Spinal cord (tissue), 10 donors: ENCODE measurements around the gene FOXL2. TPM values are rescaled to one million over a fixed set of nuclear protein-coding genes. Genes with fewer than 3 reads are reported as not detected.
A peak's percentile ranks its signal among the peaks of the same experiment; 100 is the strongest.

ENCODE experiments used
- DNase-seq, 6 donors: peaks; one replicate each; pipeline versions ENCODE4 v3.0.0 to v3.0.0-alpha.2; 2013 to 2015; ENCODE audit warnings: low spot score in 6 of 6, low read depth in 4 of 6
- H3K27ac ChIP-seq: one replicate; pipeline ENCODE4 v1.5.1; 2013; ENCODE audit warnings: low read depth, low read length, control low read depth
- H3K27me3 ChIP-seq: one replicate; pipeline ENCODE4 v1.6.1; 2013; ENCODE audit warnings: low read length; ENCODE audit not compliant: control insufficient read depth, insufficient read depth
- H3K36me3 ChIP-seq: one replicate; pipeline ENCODE4 v1.6.1; 2013; ENCODE audit warnings: low read length; ENCODE audit not compliant: control insufficient read depth, insufficient read depth
- H3K4me1 ChIP-seq: one replicate; pipeline ENCODE4 v1.6.1; 2013; ENCODE audit warnings: low read length; ENCODE audit not compliant: control insufficient read depth, insufficient read depth
- H3K4me3 ChIP-seq: one replicate; pipeline ENCODE4 v1.5.1; 2013; ENCODE audit warnings: low read depth, low read length, control low read depth
- H3K9me3 ChIP-seq: one replicate; pipeline ENCODE4 v1.6.1; 2013; ENCODE audit warnings: low read length; ENCODE audit not compliant: control insufficient read depth, insufficient read depth
- WGBS: methylation state at CpG from one replicate; pipeline ENCODE4 v1.1.5; 2013; ENCODE audit warnings: missing lambda C conversion rate; ENCODE audit not compliant: insufficient coverage; 5-methylcytosine and 5-hydroxymethylcytosine counted together
- polyA plus RNA-seq, 2 donors: library from polyadenylated mRNA; unstranded; fragments of 120-200 nt; gene quantifications; one replicate each; pipeline ENCODE4 v1.2.1, GENCODE V29; 2013; ENCODE audit not compliant: insufficient read length in 2 of 2
- total RNA-seq, 2 donors: library from RNA; depleted of rRNA in 1 of 2; stranded (reverse); fragments of 120-200 nt in 1 of 2; fragments of >200 nt in 1 of 2; gene quantifications; one replicate each; pipeline versions ENCODE4 v1.2.3 to v1.2.4, GENCODE V29; 2013 to 2014
- donor health status: healthy.

Gene FOXL2
- total and polyA plus RNA-seq, 4 donors = 0.30 to 1.2 (median 0.90) TPM

DNA sequence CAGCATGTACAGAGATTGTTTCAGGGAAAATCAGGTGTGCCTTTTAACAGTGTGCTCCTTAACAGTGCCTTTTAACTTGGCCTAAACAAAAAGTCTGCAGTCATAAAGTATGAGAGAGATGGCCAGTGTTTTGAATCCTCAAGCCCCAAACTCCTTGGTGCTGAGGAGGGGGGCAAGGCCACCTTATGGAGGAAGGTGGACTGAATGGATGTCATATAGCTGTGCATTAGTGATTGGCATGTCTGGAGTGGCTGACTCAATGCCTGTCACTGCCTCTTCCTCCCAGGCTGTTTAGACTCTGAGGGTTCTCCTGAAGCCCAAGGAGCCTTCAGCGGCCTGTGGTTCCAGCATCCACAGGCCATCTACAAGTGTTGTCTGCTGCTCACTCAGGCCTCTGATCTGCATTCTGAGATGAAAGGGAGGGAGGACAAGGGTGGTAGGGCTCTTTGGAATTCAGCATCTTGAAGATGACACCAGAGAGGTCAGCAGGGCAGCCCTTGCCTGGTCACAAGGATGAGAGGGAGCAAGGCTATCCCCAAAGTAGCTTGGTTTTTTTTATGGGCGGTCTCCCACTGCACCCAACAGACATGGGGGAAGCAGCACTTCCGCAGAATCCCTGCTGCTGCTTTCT lies 1.5 kb upstream of the FOXL2 start:
- Histone ChIP-seq H3K4me3 (no peak overlapping the region), H3K9me3 (no peaks in the 10 kb centered on the region), H3K27me3 (peaks cover 86% of the 10 kb centered on the region), H3K4me1 (peaks cover 50% of the 10 kb centered on the region), H3K27ac (no peak overlapping the region), H3K36me3 (no peaks in the 10 kb centered on the region)
- DNase-seq = no peak
- 59% methylated on average over 2 of the region's 3 CpGs for WGBS

DNA sequence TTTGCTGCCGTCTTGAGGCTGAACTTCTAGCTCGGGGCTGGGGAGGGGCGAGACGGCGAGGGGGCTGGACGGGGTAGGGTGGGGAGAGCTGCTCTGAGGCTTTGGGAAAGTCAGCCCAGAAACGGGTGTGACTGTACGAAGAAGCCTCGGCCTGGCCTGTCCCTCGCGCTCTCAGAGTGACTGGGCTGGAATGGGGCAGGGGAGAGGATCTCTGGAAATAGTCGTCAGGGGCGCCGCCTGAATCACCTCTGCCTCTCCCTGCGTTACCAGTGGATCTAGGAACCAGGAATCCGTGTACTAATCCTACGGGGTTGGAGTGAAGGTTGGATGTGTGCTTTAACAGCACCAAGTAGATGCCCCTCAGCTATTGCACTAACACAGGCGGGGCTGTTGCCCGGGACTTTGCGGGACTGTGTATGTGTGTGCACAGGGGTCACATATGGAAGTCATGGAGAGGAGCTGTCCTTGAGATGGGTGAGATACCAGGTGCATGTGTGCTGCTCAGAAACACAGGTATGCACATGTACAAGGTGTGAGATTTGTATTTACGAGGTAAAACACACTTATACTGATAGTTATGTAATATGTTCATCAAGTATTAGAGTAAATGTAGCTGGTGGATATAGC lies 671 bp upstream of the FOXL2 start:
- 15% methylated on average over 16 of the region's 21 CpGs for WGBS
- no peak for DNase-seq
- H3K36me3 ChIP-seq = no peaks in the 10 kb centered on the region
- peaks cover 50% of the 10 kb centered on the region for H3K4me1 ChIP-seq
- peaks cover 95% of the 10 kb centered on the region for H3K27me3 ChIP-seq
- H3K9me3 ChIP-seq = no peaks in the 10 kb centered on the region
- no peak overlapping the region for H3K27ac ChIP-seq
- H3K4me3 ChIP-seq = peak overlapping the region; percentile 33

DNA sequence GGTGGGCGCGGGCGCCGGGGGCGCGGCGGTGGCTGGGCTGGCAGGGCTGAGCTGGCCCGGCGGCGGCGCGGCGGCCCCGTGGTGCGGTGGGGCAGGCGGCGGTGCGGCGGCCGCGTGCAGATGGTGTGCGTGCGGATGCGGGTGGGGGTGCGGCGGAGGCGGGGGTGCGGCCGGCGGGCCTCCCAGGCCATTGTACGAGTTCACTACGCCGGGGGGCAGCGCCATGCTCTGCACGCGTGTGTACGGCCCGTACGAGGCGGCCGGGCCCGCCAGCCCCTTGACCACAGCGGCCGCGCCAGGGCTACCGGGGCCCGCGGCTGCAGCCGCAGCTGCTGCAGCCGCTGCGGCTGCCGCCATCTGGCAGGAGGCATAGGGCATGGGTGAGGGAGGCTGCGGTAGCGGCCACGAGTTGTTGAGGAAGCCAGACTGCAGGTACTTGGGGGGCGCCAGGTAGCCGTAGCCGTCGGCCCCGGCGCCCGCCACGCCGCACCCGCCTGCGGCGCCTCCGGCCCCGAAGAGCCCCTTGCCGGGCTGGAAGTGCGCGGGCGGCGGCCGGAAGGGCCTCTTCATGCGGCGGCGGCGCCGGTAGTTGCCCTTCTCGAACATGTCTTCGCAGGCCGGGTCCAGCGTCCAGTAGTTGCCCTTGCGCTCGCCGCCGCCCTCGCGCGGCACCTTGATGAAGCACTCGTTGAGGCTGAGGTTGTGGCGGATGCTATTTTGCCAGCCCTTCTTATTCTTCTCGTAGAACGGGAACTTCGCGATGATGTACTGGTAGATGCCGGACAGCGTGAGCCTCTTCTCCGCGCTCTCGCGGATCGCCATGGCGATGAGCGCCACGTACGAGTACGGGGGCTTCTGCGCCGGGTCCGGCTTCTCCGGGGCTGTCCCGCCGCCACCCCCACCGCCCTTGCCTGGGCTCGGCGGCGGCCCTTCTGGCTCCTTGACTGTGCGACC lies 951 bp downstream of the FOXL2 start:
- H3K27me3 ChIP-seq = peaks cover 99% of the 10 kb centered on the region
- no peaks in the 10 kb centered on the region for H3K9me3 ChIP-seq
- H3K36me3 ChIP-seq = no peaks in the 10 kb centered on the region
- WGBS = under 1% methylated on average over 120 of the region's 120 CpGs
- peaks cover 50% of the 10 kb centered on the region for H3K4me1 ChIP-seq
- H3K4me3 ChIP-seq = peak overlapping the region; percentile 26
- H3K27ac ChIP-seq = peak overlapping the region; percentile 15
- DNase-seq = peak in 2 of 6 donors; percentile 32 to 57

DNA sequence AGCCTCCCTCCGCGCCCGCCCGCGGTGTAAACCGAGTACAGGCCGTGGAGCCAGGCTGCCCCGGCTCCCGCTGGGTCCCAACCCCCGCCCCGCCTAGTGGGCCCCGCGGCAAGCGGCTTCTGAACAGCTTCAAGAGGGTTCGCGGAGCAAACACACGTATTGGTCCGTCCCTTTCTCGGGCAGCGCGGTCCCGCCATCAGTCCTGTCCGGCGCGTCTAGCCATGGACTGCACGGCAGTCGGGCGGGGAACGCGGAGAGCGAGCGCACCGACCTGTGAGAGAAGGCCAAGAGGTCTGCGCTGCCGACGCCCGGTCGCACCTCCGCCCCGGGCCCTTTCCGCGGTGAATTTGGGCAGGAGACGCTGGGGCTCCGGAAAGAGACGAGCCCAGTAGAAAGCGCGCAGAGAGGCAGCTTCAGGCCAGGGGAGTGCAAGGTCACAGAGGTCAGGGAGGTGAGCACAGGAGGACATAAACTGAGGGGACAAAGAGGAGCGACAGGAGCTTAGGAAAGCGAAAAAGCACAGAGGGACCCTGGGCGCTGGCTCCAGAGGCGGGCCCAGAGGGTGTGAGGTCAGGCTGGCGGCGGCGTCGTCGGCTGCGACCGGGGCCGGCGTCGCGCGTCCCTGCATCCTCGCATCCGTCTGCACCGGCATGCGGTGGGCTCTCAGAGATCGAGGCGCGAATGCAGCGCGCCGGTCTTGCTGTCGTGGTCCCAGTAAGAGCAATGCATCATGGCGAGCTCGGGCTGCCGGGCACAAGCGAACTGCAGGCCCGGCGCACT lies 1.8 kb downstream of the FOXL2 start:
- H3K27me3 ChIP-seq = peaks cover 99% of the 10 kb centered on the region
- H3K4me1 ChIP-seq = peaks cover 45% of the 10 kb centered on the region
- H3K36me3 ChIP-seq = no peaks in the 10 kb centered on the region
- under 1% methylated on average over 80 of the region's 80 CpGs for WGBS
- no peak overlapping the region for H3K4me3 ChIP-seq
- DNase-seq = peak in 2 of 6 donors; percentile 48 to 49
- no peaks in the 10 kb centered on the region for H3K9me3 ChIP-seq
- no peak overlapping the region for H3K27ac ChIP-seq

DNA sequence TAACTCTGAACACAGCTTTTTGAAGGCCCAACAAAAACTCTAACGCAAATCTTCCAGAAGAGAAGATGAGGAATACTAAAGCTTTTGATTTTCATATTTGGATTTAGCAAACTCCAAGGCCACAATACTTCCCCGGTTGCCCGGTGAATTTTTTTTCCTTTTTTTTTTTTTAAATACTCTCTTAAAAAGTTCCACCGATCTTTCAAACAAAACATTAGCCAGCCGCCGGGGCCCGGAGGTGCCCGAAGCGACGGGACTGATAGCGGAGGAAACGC lies 2.3 kb downstream of the FOXL2 start:
- peak in 1 of 6 donors; percentile 44 for DNase-seq
- H3K27ac ChIP-seq = no peak overlapping the region
- H3K4me1 ChIP-seq = peaks cover 45% of the 10 kb centered on the region
- no peak overlapping the region for H3K4me3 ChIP-seq
- H3K36me3 ChIP-seq = no peaks in the 10 kb centered on the region
- H3K9me3 ChIP-seq = no peaks in the 10 kb centered on the region
- WGBS = 3% methylated on average over 11 of the region's 12 CpGs
- H3K27me3 ChIP-seq = peaks cover 99% of the 10 kb centered on the region

DNA sequence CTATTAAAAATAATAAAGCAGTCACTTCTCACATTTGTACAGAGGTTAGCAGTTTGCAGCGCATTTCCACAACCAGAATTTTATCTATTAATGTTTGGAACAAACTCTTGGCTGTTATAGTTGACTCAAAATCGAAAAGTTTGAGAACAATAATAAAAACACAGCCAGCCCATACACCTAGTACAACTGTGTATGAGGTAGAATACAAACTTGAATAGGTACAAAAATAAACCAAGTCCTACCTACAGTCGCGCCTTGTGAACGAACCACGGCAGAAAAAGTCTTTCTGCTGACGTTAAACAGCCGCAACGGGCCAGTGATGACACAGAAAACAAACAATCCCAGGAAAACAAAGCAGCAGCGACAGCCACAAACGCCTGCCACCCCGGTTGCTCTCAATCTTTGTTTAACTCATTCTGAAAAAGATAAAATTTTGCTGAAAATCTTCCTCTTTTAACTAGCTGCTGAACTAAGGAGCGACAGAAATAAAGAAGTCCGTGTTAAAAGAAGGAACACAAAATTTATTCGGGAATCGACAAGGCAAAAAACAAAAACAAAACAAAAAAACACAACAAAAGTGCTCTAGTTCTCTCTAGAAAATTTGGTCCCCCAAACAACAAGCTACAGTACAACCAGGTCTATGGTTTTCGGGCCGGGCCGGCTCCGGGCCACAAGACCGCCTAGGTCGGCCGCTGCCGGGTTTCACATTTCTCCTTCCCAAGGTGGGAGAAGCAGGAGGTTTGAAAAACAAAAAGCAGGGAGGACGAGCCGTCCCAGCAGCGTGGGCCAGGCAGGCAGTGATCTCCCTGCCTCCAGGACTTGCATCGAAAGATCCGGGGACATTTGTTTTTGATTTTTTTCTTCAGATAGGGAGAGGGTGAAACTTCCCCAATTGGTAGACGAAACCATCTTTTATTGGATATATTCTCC lies 2.9 kb downstream of the FOXL2 start:
- Histone ChIP-seq H3K27ac (no peak overlapping the region), H3K27me3 (peaks cover 99% of the 10 kb centered on the region), H3K4me1 (peaks cover 45% of the 10 kb centered on the region), H3K9me3 (no peaks in the 10 kb centered on the region), H3K4me3 (no peak overlapping the region), H3K36me3 (no peaks in the 10 kb centered on the region)
- peak in 2 of 6 donors; percentile 62 to 75 for DNase-seq
- WGBS = 4% methylated on average over 14 of the region's 30 CpGs

DNA sequence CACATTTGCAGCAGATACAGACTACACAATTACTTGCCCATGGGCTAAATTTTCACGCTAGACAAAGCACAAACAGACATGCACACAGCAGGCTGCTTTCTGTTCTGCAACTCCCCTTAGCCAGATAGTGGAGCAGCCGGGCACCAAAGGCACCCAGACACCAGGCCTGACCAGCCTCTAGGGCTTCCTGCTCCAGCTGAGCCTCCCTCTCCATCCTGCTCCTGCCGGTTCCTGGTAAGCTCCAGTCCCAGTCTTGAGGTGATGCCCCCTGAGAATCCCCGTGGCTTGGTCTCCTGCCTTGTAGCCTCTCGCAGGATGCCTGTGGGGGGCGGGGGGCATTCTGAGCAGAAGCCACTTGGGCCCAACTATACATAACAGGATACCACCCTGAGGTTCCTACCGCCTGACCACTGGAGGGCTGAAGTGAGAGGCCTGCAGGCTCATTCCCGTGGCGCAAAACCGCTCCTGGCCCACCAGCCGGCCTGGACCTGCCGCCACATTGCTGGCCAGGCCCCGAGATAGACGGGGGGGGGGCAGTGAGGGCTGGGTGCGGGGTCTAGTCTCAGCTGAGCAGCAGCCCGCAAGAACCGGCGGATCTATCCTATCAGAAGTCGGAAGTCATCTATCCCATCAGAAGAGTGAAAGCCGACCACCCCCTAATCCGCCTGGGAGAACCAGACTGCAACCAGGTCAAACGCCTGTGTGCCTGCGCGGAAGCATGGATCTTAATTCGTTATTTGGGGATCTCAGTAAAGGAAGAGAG lies 3.9 kb downstream of the FOXL2 start:
- H3K4me1 ChIP-seq = peaks cover 53% of the 10 kb centered on the region
- DNase-seq = peak in 1 of 6 donors; percentile 56
- H3K4me3 ChIP-seq = no peak overlapping the region
- H3K9me3 ChIP-seq = no peaks in the 10 kb centered on the region
- no peaks in the 10 kb centered on the region for H3K36me3 ChIP-seq
- H3K27me3 ChIP-seq = peaks cover 99% of the 10 kb centered on the region
- WGBS = 11% methylated on average over 12 of the region's 25 CpGs
- no peak overlapping the region for H3K27ac ChIP-seq

DNA sequence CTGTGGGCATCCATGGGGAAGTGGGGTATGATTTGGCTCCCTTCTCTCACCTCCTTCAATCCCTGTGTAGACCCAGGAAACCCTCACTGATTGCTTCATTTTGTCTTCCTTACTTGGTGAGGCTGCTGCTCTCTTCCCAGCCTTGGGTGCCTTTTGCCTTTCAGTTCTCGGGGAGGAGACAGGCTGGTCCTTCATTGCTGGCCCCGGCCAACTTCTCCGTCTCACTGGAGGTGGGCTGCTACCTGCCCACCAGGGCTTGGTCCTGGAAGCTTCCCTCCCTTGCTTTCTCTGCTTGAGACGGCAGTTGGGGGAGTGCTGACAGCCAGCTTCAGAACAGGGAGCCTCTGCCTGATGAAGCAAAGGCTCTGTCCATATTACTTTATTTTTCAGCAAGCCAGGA lies 4.7 kb downstream of the FOXL2 start:
- DNase-seq = no peak
- Histone ChIP-seq H3K27ac (no peak overlapping the region), H3K4me3 (no peak overlapping the region), H3K27me3 (peaks cover 99% of the 10 kb centered on the region), H3K36me3 (no peaks in the 10 kb centered on the region), H3K4me1 (peaks cover 58% of the 10 kb centered on the region), H3K9me3 (no peaks in the 10 kb centered on the region)
- 54% methylated on average over 4 of the region's 4 CpGs for WGBS
